ENCODE results near the gene TAS1R2.

Gene TAS1R2

DNA sequence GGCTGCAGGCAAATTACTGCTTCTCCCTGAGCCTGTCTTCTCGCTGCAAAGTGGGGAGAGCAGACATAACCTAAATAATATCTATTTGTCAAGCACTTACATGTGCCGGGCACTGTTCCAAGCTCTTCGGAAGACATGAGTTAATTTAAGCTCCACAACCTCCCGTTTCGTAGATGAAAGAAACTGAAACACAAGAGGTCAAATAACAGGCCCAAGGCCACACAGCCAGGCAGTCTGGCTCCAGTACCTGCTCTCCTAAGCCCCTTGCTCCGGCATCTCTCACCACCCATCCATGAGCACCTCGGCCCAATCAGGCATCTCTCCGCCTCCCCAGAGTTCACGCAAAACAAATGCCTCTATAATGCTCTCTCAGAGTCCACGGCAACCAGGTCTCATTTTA lies 65.4 kb downstream of the TAS1R2 start:
- DNase-seq (ENCODE audit: low read depth), result no peak
- TF ChIP-seq CTCF (IDR thresholded peaks at IDR 0.05; ENCODE audit: low read depth, low read length, missing control alignments), result no peak
- no peak overlapping the region for H3K4me3 ChIP-seq (ENCODE audit: low read depth, low read length)

DNA sequence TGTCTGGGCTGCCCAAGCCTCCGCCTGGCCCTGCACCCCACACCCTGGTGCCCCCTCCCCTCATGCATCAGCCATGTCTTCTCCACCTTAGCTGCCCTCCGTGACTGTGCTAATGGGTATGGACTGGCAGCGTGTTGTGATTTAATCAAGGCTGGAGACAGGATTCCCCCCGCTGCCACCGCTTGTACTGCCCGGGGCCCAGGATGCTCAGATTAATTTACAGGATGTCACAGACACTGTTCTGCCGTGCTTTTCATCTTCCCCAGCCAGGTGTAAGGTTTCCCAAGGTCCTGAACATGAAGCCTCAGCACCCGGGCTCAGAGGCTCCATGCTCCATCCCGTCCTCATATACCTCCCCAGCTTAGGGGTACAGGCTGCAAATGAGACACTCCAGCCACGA lies 66.3 kb downstream of the TAS1R2 start:
- DNase-seq (ENCODE audit: low read depth), result no peak
- no peak for TF ChIP-seq CTCF (IDR thresholded peaks at IDR 0.05; ENCODE audit: low read depth, low read length, missing control alignments)
- no peak overlapping the region for H3K4me3 ChIP-seq (ENCODE audit: low read depth, low read length)

DNA sequence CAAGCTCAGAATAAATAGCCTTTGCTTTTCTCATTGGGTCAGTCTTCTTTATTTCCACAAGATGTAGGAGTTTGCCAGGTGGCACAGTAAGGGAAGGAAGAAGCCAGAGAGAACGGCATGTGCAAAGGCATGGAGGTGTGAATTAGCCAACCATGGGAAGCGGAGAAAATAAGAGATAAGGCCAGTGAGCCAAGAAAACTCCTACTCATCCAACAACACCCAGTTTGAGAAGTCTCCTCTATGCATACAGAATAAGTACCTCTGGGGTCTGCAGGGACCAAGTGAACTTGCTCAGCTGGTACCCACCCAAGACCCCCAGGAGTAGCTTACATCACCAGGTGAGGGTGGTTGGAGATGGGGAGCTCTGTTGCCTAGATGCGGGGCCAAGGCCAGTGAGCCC lies 66.7 kb downstream of the TAS1R2 start:
- no peak for DNase-seq (ENCODE audit: low read depth)
- no peak for TF ChIP-seq CTCF (IDR thresholded peaks at IDR 0.05; ENCODE audit: low read depth, low read length, missing control alignments)
- H3K4me3 ChIP-seq (ENCODE audit: low read depth, low read length), result no peak overlapping the region

Measured in GM12864 (cell line).